ENCODE results near the gene FNIP2. TPM values are rescaled to one million over a fixed set of nuclear protein-coding genes. Genes with fewer than 3 reads are reported as not detected.
"Not testable (repeated sequence)": the region's sequence is repeated elsewhere in the genome, so short reads cannot be mapped to it uniquely, and the experiment has no call there.

Gene FNIP2
- total and polyA plus RNA-seq, 2 donors (not counting 1 experiment from before 2014, with no cell fraction given): 0.03 to 0.17 TPM

DNA sequence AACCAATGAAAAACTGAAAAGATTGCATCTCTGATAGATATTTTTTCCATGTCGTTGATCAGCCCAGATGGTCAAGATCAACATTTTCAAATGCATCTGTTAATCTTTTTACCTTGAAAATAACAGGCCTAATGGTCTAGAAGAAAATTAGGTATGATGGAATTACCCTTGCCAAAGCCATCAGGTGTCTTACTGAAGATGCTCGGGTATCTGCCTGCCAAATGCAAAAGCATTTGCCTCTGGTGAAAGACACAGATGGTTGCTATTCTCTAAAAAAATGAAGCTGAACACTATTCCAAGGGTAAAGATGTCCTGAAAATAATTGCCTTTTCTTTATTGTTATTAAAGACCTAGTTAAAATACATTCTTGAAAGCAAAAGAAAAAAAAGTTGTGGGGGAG, 126.0 kb downstream of the FNIP2 start:
- DNase-seq (no peak), ATAC-seq (ENCODE audit: low read depth) (no peak)
- Histone ChIP-seq H3K27ac (ENCODE audit: low read length in 2 of 2) (no peak overlapping the region), H3K36me3 (replicated peaks in 1 of 2; ENCODE audit: control extremely low read depth in 1 of 2, control insufficient read depth in 1 of 2, extremely low read depth in 1 of 2, insufficient read depth in 2 of 2, low read length in 1 of 2) (no peaks in the 10 kb centered on the region), H4K20me1 (ENCODE audit: control insufficient read depth, insufficient read depth, low read length, poor library complexity, severe bottlenecking) (no peaks in the 10 kb centered on the region), H2AFZ (ENCODE audit: insufficient read depth, low read depth, low read length, poor library complexity, severe bottlenecking) (no peak overlapping the region), H3K9me3 (ENCODE audit: control extremely low read depth in 1 of 3, control insufficient read depth in 2 of 3, insufficient read depth in 1 of 3, low read length in 2 of 3) (peaks cover 0 to 1% (median 0%) of the 10 kb centered on the region in 3 donors), H3K9ac (ENCODE audit: low read length) (no peak overlapping the region), H3K4me1 (ENCODE audit: control insufficient read depth in 2 of 2, insufficient read depth in 2 of 2, low read length in 2 of 2) (no peaks in the 10 kb centered on the region), H3K4me3 (ENCODE audit: control extremely low read depth in 1 of 5, extremely low read depth in 1 of 5, insufficient read depth in 1 of 5, low read depth in 2 of 5, low read length in 4 of 5) (no peak overlapping the region), H3K27me3 (replicated peaks in 1 of 4; ENCODE audit: control extremely low read depth in 1 of 4, control insufficient read depth in 3 of 4, insufficient read depth in 4 of 4, low read length in 3 of 4) (no peaks in the 10 kb centered on the region), H3K4me2 (replicated peaks; ENCODE audit: low read depth, low read length, poor library complexity, severe bottlenecking) (no peak overlapping the region), H3K79me2 (ENCODE audit: control insufficient read depth, insufficient read depth, low read length) (no peaks in the 10 kb centered on the region)
- intact Hi-C loops (cut with micrococcal nuclease): no loop called here
- WGBS (ENCODE audit: insufficient coverage): 71% methylated on average over 1 of the region's 2 CpGs
- CTCF ChIA-PET: no interaction called here
- POLR2A ChIA-PET: no interaction called here
- Mint-ChIP-seq H3K27ac (no peak overlapping the region), H3K4me1 (no peaks in the 10 kb centered on the region), H3K4me3 (no peak overlapping the region), H3K9me3 (ENCODE audit: insufficient read depth) (no peaks in the 10 kb centered on the region), H3K27me3 (peaks cover 3% of the 10 kb centered on the region)
- TF ChIP-seq, protein P1, sequence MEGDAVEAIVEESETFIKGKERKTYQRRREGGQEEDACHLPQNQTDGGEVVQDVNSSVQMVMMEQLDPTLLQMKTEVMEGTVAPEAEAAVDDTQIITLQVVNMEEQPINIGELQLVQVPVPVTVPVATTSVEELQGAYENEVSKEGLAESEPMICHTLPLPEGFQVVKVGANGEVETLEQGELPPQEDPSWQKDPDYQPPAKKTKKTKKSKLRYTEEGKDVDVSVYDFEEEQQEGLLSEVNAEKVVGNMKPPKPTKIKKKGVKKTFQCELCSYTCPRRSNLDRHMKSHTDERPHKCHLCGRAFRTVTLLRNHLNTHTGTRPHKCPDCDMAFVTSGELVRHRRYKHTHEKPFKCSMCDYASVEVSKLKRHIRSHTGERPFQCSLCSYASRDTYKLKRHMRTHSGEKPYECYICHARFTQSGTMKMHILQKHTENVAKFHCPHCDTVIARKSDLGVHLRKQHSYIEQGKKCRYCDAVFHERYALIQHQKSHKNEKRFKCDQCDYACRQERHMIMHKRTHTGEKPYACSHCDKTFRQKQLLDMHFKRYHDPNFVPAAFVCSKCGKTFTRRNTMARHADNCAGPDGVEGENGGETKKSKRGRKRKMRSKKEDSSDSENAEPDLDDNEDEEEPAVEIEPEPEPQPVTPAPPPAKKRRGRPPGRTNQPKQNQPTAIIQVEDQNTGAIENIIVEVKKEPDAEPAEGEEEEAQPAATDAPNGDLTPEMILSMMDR (IDR thresholded peaks at IDR 0.05): no peak
- TF ChIP-seq EZH2 (IDR thresholded peaks at IDR 0.05; ENCODE audit: borderline replicate concordance, insufficient read depth, low read depth, low read length, poor library complexity, severe bottlenecking): no peak

DNA sequence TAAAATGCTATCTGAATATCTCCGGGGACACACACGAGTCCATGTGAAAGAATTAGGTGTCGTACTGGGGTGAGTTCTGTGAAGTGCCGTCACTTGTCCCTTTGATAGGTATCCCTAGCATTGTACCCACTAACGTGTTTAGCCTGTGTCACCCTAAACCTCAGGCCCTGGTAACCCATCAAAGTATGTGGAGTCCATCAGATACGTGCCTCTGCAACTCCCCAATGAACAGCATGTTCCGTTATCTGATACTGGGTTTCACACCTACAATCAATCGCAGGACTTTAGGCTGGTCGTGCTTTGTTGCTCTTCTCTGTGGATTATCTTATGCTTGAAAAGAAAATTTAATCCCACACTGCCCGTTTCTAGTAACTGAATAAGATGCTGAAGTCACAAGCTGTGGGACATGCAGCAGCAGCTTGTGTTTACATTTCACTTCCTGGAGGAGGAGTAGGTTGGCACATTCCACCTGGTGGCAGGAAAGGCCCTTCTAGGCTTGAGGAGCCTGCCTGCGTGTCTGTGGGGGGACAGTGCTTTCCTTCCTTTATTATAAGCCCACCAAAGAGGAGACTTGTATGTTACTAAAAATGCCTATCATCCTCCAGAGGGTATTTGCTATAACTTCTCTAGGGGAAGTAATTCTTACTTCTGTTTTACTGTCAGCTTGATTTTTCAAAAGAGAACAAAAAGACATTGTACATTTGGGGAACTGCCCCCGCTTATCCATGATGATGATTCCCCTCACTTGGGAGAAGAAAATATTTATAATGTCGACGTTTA, 127.2 kb downstream of the FNIP2 start:
- no peaks in the 10 kb centered on the region for H3K9me3 Mint-ChIP-seq (ENCODE audit: insufficient read depth)
- no peaks in the 10 kb centered on the region for H3K4me1 Mint-ChIP-seq
- no peak overlapping the region for H2AFZ ChIP-seq (ENCODE audit: insufficient read depth, low read depth, low read length, poor library complexity, severe bottlenecking)
- H3K4me3 ChIP-seq (ENCODE audit: control extremely low read depth in 1 of 5, extremely low read depth in 1 of 5, insufficient read depth in 1 of 5, low read depth in 2 of 5, low read length in 4 of 5): no peak overlapping the region
- no peak overlapping the region for H3K4me2 ChIP-seq (replicated peaks; ENCODE audit: low read depth, low read length, poor library complexity, severe bottlenecking)
- no peaks in the 10 kb centered on the region for H3K79me2 ChIP-seq (ENCODE audit: control insufficient read depth, insufficient read depth, low read length)
- WGBS (ENCODE audit: insufficient coverage): 83% methylated on average over 9 of the region's 14 CpGs
- POLR2A ChIA-PET: no interaction called here
- no peaks in the 10 kb centered on the region for H3K27me3 ChIP-seq (replicated peaks in 1 of 4; ENCODE audit: control extremely low read depth in 1 of 4, control insufficient read depth in 3 of 4, insufficient read depth in 4 of 4, low read length in 3 of 4)
- intact Hi-C loops (cut with micrococcal nuclease): no loop called here
- CTCF ChIA-PET: interaction anchor here (0.9 kb wide), 1 partner anchor 9 kb away, joined by 3 read pairs; no protein-coding TSS in a partner anchor
- H3K9ac ChIP-seq (ENCODE audit: low read length): no peak overlapping the region
- peak; percentile 3 for DNase-seq
- no peak overlapping the region for H3K27ac Mint-ChIP-seq
- H4K20me1 ChIP-seq (ENCODE audit: control insufficient read depth, insufficient read depth, low read length, poor library complexity, severe bottlenecking): no peaks in the 10 kb centered on the region
- no peaks in the 10 kb centered on the region for H3K4me1 ChIP-seq (ENCODE audit: control insufficient read depth in 2 of 2, insufficient read depth in 2 of 2, low read length in 2 of 2)
- H3K9me3 ChIP-seq (ENCODE audit: control extremely low read depth in 1 of 3, control insufficient read depth in 2 of 3, insufficient read depth in 1 of 3, low read length in 2 of 3): peaks cover 0 to 1% (median 0%) of the 10 kb centered on the region in 3 donors
- ATAC-seq (ENCODE audit: low read depth): no peak
- H3K4me3 Mint-ChIP-seq: no peak overlapping the region
- no peak overlapping the region for H3K27ac ChIP-seq (ENCODE audit: low read length in 2 of 2)
- TF ChIP-seq, protein P1 (IDR thresholded peaks at IDR 0.05): no peak
- TF ChIP-seq EZH2 (IDR thresholded peaks at IDR 0.05; ENCODE audit: borderline replicate concordance, insufficient read depth, low read depth, low read length, poor library complexity, severe bottlenecking): no peak
- no peaks in the 10 kb centered on the region for H3K27me3 Mint-ChIP-seq
- no peaks in the 10 kb centered on the region for H3K36me3 ChIP-seq (replicated peaks in 1 of 2; ENCODE audit: control extremely low read depth in 1 of 2, control insufficient read depth in 1 of 2, extremely low read depth in 1 of 2, insufficient read depth in 2 of 2, low read length in 1 of 2)

DNA sequence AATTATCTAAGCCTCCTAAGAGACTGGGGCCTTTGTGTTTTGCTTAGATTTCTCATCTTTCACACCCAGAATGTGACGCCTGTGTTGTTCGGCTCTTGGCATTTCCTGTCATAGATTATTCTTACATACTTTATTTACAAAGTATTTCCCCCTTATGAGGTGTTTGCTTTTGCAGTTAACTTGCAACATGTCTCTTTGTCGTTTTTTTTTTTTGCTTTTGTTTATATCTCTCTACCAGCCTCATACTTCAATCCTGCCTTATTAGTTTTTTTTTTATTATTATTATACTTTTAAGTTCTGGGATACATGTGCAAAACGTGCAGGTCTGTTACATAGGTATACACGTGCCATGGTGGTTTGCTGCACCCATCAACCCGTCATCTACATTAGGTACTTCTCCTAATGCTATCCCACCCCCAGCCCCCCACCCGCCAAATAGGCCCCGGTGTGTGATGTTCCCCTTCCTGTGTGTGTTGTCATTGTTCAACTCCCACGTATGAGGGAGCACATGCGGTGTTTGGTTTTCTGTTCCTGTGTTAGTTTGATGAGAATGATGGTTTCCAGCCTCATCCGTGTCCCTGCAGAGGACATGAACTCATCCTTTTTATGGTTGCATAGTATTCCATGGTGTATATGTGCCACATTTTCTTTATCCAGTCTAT, 127.9 kb downstream of the FNIP2 start:
- H3K79me2 ChIP-seq (ENCODE audit: control insufficient read depth, insufficient read depth, low read length); H2AFZ ChIP-seq (ENCODE audit: insufficient read depth, low read depth, low read length, poor library complexity, severe bottlenecking); DNase-seq; CTCF ChIA-PET; H4K20me1 ChIP-seq (ENCODE audit: control insufficient read depth, insufficient read depth, low read length, poor library complexity, severe bottlenecking); H3K9ac ChIP-seq (ENCODE audit: low read length); H3K4me3 Mint-ChIP-seq; POLR2A ChIA-PET; H3K4me1 ChIP-seq (ENCODE audit: control insufficient read depth in 2 of 2, insufficient read depth in 2 of 2, low read length in 2 of 2); H3K27me3 ChIP-seq (replicated peaks in 1 of 4; ENCODE audit: control extremely low read depth in 1 of 4, control insufficient read depth in 3 of 4, insufficient read depth in 4 of 4, low read length in 3 of 4); H3K27ac ChIP-seq (ENCODE audit: low read length in 2 of 2); H3K9me3 ChIP-seq (ENCODE audit: control extremely low read depth in 1 of 3, control insufficient read depth in 2 of 3, insufficient read depth in 1 of 3, low read length in 2 of 3); H3K4me1 Mint-ChIP-seq; H3K36me3 ChIP-seq (replicated peaks in 1 of 2; ENCODE audit: control extremely low read depth in 1 of 2, control insufficient read depth in 1 of 2, extremely low read depth in 1 of 2, insufficient read depth in 2 of 2, low read length in 1 of 2); H3K4me3 ChIP-seq (ENCODE audit: control extremely low read depth in 1 of 5, extremely low read depth in 1 of 5, insufficient read depth in 1 of 5, low read depth in 2 of 5, low read length in 4 of 5); H3K27ac Mint-ChIP-seq; intact Hi-C loops (cut with micrococcal nuclease); ATAC-seq (ENCODE audit: low read depth); H3K27me3 Mint-ChIP-seq; H3K9me3 Mint-ChIP-seq (ENCODE audit: insufficient read depth); H3K4me2 ChIP-seq (replicated peaks; ENCODE audit: low read depth, low read length, poor library complexity, severe bottlenecking): not testable (repeated sequence)
- WGBS (ENCODE audit: insufficient coverage): 100% methylated on average over 1 of the region's 11 CpGs
